ENCODE measurements around the gene ZNF776. TPM values are rescaled to one million over a fixed set of nuclear protein-coding genes. Genes with fewer than 3 reads are reported as not detected.

The ZNF776 gene
- total RNA-seq, 2 experiments from 2014 or later, result 21.7 to 28.4 TPM

DNA sequence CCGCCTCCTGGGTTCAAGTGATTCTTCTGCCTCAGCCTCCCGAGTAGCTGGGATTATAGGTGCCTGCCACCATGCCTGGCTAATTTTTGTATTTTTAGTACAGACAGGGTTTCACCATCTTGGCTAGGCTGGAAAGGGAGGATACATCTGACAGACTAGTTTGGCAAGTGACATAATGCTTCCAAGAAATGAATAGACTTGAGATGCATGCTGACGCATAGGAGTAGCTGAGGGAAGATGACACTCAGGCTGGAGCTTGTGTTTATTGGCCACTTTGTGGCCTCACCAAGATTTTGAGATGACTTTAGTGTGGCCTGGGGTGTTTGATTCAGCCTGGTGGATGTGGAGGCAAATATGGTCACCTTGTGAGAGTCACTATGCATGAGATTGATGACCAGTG, 26.9 kb downstream of the ZNF776 start:
- DNase-seq (no peak), ATAC-seq (ENCODE audit: poor library complexity) (no peak)
- TF ChIP-seq, protein P1, sequence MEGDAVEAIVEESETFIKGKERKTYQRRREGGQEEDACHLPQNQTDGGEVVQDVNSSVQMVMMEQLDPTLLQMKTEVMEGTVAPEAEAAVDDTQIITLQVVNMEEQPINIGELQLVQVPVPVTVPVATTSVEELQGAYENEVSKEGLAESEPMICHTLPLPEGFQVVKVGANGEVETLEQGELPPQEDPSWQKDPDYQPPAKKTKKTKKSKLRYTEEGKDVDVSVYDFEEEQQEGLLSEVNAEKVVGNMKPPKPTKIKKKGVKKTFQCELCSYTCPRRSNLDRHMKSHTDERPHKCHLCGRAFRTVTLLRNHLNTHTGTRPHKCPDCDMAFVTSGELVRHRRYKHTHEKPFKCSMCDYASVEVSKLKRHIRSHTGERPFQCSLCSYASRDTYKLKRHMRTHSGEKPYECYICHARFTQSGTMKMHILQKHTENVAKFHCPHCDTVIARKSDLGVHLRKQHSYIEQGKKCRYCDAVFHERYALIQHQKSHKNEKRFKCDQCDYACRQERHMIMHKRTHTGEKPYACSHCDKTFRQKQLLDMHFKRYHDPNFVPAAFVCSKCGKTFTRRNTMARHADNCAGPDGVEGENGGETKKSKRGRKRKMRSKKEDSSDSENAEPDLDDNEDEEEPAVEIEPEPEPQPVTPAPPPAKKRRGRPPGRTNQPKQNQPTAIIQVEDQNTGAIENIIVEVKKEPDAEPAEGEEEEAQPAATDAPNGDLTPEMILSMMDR (IDR thresholded peaks at IDR 0.05), result no peak
- Mint-ChIP-seq H3K4me1 (ENCODE audit: low read depth) (peaks cover 44% of the 10 kb centered on the region), H3K36me3 (ENCODE audit: low read depth) (peaks cover 94% of the 10 kb centered on the region), H3K4me3 (peak overlapping the region; percentile 62), H3K27me3 (no peaks in the 10 kb centered on the region), H3K9me3 (peaks cover 29% of the 10 kb centered on the region), H3K27ac (no peak overlapping the region)
- peaks cover 68 to 76% of the 10 kb centered on the region in 2 experiments for H3K9me3 ChIP-seq (ENCODE audit: control insufficient read depth in 1 of 2, insufficient read depth in 1 of 2, low read length in 2 of 2)
- no peak overlapping the region for H3K27ac ChIP-seq (ENCODE audit: low read depth in 1 of 2, low read length in 2 of 2)
- peaks cover 59% of the 10 kb centered on the region for H3K36me3 ChIP-seq (ENCODE audit: insufficient read depth, low read length)
- POLR2A ChIA-PET, result no interaction called here
- H3K4me1 ChIP-seq (ENCODE audit: insufficient read depth, low read length), result peaks cover 28% of the 10 kb centered on the region
- CTCF ChIA-PET, result no interaction called here
- H3K27me3 ChIP-seq (ENCODE audit: control insufficient read depth in 1 of 2, insufficient read depth in 2 of 2, low read length in 2 of 2), result no peaks in the 10 kb centered on the region
- intact Hi-C loops (cut with DNase I, micrococcal nuclease), result loop anchor here in 1 of 2 experiments (5.0 kb wide), 2 partner anchors 86 to 156 kb away; no protein-coding TSS in a partner anchor
- no peak overlapping the region for H3K4me3 ChIP-seq (ENCODE audit: low read length)

- H3K4me3 ChIP-seq (ENCODE audit: low read length), result no peak overlapping the region
- H3K27ac ChIP-seq (ENCODE audit: low read depth in 1 of 2, low read length in 2 of 2), result no peak overlapping the region
- DNase-seq, result no peak
- ChIA-PET CTCF (no interaction called here), POLR2A (no interaction called here)
- Mint-ChIP-seq H3K4me1 (ENCODE audit: low read depth) (peaks cover 26% of the 10 kb centered on the region), H3K36me3 (ENCODE audit: low read depth) (peaks cover 98% of the 10 kb centered on the region), H3K27me3 (no peaks in the 10 kb centered on the region), H3K4me3 (no peak overlapping the region), H3K9me3 (peaks cover 28% of the 10 kb centered on the region), H3K27ac (no peak overlapping the region)
- TF ChIP-seq, protein P1 (IDR thresholded peaks at IDR 0.05), result no peak
- H3K4me1 ChIP-seq (ENCODE audit: insufficient read depth, low read length), result peaks cover 3% of the 10 kb centered on the region
- H3K9me3 ChIP-seq (ENCODE audit: control insufficient read depth in 1 of 2, insufficient read depth in 1 of 2, low read length in 2 of 2), result peaks cover 57 to 96% of the 10 kb centered on the region in 2 experiments
- no peak for ATAC-seq (ENCODE audit: poor library complexity)
- no peaks in the 10 kb centered on the region for H3K27me3 ChIP-seq (ENCODE audit: control insufficient read depth in 1 of 2, insufficient read depth in 2 of 2, low read length in 2 of 2)
- intact Hi-C loops (cut with DNase I, micrococcal nuclease), result no loop called here
- peaks cover 81% of the 10 kb centered on the region for H3K36me3 ChIP-seq (ENCODE audit: insufficient read depth, low read length)
These were observed 30.2 kb downstream of the ZNF776 start for GRCh38 chr19:57776764-57777296.

- TF ChIP-seq, protein P1 (IDR thresholded peaks at IDR 0.05), result no peak
- ChIA-PET CTCF (no interaction called here), POLR2A (no interaction called here)
- peaks cover 13% of the 10 kb centered on the region for H3K4me1 Mint-ChIP-seq (ENCODE audit: low read depth)
- Histone ChIP-seq H3K9me3 (ENCODE audit: control insufficient read depth in 1 of 2, insufficient read depth in 1 of 2, low read length in 2 of 2) (peaks cover 63 to 93% of the 10 kb centered on the region in 2 experiments), H3K4me1 (ENCODE audit: insufficient read depth, low read length) (peaks cover 3% of the 10 kb centered on the region), H3K27me3 (ENCODE audit: control insufficient read depth in 1 of 2, insufficient read depth in 2 of 2, low read length in 2 of 2) (no peaks in the 10 kb centered on the region), H3K36me3 (ENCODE audit: insufficient read depth, low read length) (peaks cover 76% of the 10 kb centered on the region), H3K27ac (ENCODE audit: low read depth in 1 of 2, low read length in 2 of 2) (no peak overlapping the region), H3K4me3 (ENCODE audit: low read length) (no peak overlapping the region)
- no peak for DNase-seq
- H3K36me3 Mint-ChIP-seq (ENCODE audit: low read depth), result peaks cover 93% of the 10 kb centered on the region
- H3K27ac Mint-ChIP-seq, result no peak overlapping the region
- H3K27me3 Mint-ChIP-seq, result no peaks in the 10 kb centered on the region
- no peak overlapping the region for H3K4me3 Mint-ChIP-seq
- peaks cover 19% of the 10 kb centered on the region for H3K9me3 Mint-ChIP-seq
- intact Hi-C loops (cut with DNase I, micrococcal nuclease), result no loop called here
- no peak for ATAC-seq (ENCODE audit: poor library complexity)
These were observed 31.7 kb downstream of the ZNF776 start for GRCh38 chr19:57778336-57778735.
